GM12891 (cell line): Measurements from ENCODE around the gene TBC1D1.

Experiments used
- PAX5 ChIP-seq: IDR thresholded peaks from 2 replicates; pipeline ENCODE4 v1.6.1; 2011; ENCODE audit warnings: low read length, moderate library complexity, mild to moderate bottlenecking; ENCODE audit not compliant: insufficient read depth, severe bottlenecking
- POLR2AphosphoS5 ChIP-seq: IDR thresholded peaks from 2 replicates; pipeline ENCODE4 v1.6.1; 2011; ENCODE audit warnings: low read depth, low read length, control low read depth
- TAF1 ChIP-seq: IDR thresholded peaks from 2 replicates; pipeline ENCODE4 v1.6.1; 2011; ENCODE audit warnings: low read depth, low read length, control low read depth

DNA sequence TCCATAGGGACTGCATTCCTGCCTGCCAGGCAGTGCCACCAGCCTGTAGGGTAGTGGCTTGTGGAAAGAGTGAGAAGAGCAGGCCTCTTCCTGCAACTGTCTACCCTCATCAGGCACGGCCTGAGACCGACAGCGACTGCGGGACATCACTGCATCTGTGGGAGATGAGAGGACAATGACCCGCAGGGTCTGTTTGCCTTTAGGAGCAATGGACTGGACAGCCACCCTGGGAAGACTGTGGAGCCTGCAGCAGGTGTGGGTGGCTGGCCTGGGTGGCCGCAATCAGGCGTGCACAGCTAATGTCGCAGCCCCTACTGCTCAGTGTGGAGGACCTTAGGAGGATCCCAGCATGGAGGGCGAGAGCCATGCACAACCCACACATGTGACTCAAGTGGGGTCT lies 297.3 kb downstream of the TBC1D1 start:
- no peak for TF ChIP-seq POLR2AphosphoS5
- no peak for TF ChIP-seq PAX5
- TF ChIP-seq TAF1: no peak
